ENCODE results near the gene MAS1. TPM values are rescaled to one million over a fixed set of nuclear protein-coding genes. Genes with fewer than 3 reads are reported as not detected.
A peak's percentile ranks its signal among the peaks of the same experiment; 100 is the strongest.
"Not testable (repeated sequence)": the region's sequence is repeated elsewhere in the genome, so short reads cannot be mapped to it uniquely, and the experiment has no call there.

MAS1 gene
- polyA plus RNA-seq, 10 donors = 0.06 to 0.55 (median 0.29) TPM

GRCh38 chr6:159916237-159916636, 25.4 kb downstream of the MAS1 start:
- DNase-seq = no peak

GRCh38 chr6:159916752-159917151, 26.0 kb downstream of the MAS1 start:
- DNase-seq = no peak

DNA sequence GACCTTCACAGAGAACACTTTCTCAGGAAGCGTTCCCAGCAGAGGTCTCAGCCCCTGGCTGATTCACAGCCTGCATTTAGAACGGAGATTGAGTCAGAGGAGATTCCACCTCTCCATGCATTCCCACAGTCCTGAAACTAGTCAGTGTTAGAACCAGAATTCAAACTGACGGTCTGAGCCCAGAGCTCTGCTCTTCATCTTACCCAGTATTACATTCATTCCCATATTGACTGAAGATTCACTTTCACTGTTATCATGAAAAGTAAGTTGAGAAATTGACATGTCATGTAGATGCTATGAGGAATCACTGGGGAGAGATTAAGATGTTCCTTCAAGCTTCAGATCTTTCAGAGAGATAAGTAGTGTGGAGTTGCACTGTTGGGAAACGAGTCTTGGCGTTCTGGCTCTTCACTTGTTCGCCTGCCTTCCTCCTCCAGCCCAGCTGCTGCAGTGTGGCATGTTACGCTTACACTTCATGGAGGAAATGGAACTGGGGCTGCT, 28.3 kb downstream of the MAS1 start:
- no peak for DNase-seq

GRCh38 chr6:159919800-159920199, 29.0 kb downstream of the MAS1 start:
- DNase-seq = no peak

GRCh38 chr6:159924150-159924549, 33.4 kb downstream of the MAS1 start:
- not testable (repeated sequence) for DNase-seq

DNA sequence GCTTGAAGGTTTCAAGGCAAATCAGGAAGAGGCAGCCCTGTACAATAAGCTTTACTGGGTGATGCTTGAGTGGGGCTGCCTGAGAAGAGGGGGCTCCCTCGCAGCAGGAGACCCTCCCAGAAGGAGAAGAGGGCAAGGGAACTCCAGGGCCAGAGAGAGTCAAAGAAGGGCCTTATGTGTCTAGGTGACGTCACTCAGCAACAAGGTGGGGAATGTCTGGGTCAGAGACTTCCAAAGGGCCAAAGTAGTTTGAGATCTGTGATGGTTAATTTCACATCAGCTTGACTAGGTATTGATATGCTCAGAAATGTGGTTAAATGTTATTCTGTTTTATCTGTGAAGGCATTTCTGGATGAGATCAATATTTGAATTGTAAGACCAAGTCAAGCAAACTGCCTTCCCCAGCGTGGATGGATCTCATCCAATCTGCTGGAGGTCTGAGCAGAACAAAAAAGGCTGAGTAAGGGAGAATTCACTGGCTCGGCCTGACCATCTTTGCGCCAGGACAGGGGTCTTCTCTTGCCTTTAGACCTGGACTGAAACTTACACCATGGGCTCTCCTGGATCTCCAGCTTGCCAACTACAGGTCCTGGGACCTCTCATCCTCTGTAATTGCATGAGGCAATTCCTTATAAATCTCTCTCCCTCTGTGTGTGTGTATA, 35.9 kb downstream of the MAS1 start:
- no peak for DNase-seq

- DNase-seq = peak in 2 of 3 donors; percentile 25 to 27
These were observed 39.0 kb downstream of the MAS1 start for GRCh38 chr6:159929819-159930218.

- no peak for DNase-seq
These were observed 40.3 kb downstream of the MAS1 start for GRCh38 chr6:159931112-159931511.

- peak in 1 of 3 donors; percentile 51 for DNase-seq
These were observed 41.1 kb downstream of the MAS1 start for GRCh38 chr6:159931846-159932245.

GRCh38 chr6:159933077-159933476, 42.3 kb downstream of the MAS1 start:
- no peak for DNase-seq

- no peak for DNase-seq
These were observed 43.4 kb downstream of the MAS1 start for GRCh38 chr6:159934181-159934580.

- no peak for DNase-seq
These were observed 44.3 kb downstream of the MAS1 start for GRCh38 chr6:159935065-159935464.

- DNase-seq = no peak
These were observed 44.8 kb downstream of the MAS1 start for GRCh38 chr6:159935633-159936032.

GRCh38 chr6:159939591-159940016, 48.8 kb downstream of the MAS1 start:
- no peak for DNase-seq

Other genes with a start within 250 kb of the MAS1 start
- 100 to 1,000 TPM in 4 of 10 donors, 10 to 100 TPM in 6; 69.8 to 107 (median 98.1) TPM for gene SOD2, start 197.7 kb upstream of the MAS1 start, polyA plus RNA-seq (ENCODE audit: insufficient read length in 10 of 10)
- gene WTAP, start 163.5 kb upstream of the MAS1 start, polyA plus RNA-seq (ENCODE audit: insufficient read length in 10 of 10) = 10 to 100 TPM; 61.7 to 91.7 (median 78.9) TPM
- 10 to 100 TPM; 13.1 to 32.0 (median 19.0) TPM for gene ACAT2, start 128.9 kb upstream of the MAS1 start, polyA plus RNA-seq (ENCODE audit: insufficient read length in 10 of 10)
- gene TCP1, start 101.4 kb upstream of the MAS1 start, polyA plus RNA-seq (ENCODE audit: insufficient read length in 10 of 10) = 100 to 1,000 TPM; 187 to 246 (median 216) TPM
- 10 to 100 TPM; 59.0 to 76.1 (median 68.8) TPM for gene MRPL18, start 100.5 kb upstream of the MAS1 start, polyA plus RNA-seq (ENCODE audit: insufficient read length in 10 of 10)
- gene PNLDC1, start 90.7 kb upstream of the MAS1 start, polyA plus RNA-seq (ENCODE audit: insufficient read length in 10 of 10) = 1 to 10 TPM in 1 of 10 donors, under 1 TPM in 9; 0.08 to 1.1 (median 0.37) TPM
- 100 to 1,000 TPM; 114 to 143 (median 129) TPM for gene IGF2R, start 78.1 kb downstream of the MAS1 start, polyA plus RNA-seq (ENCODE audit: insufficient read length in 10 of 10)
- 1 to 10 TPM in 2 of 10 donors, under 1 TPM in 6, not detected in 2; 0.15 to 2.0 (median 0.67) TPM for gene SLC22A1, start 230.8 kb downstream of the MAS1 start, polyA plus RNA-seq (ENCODE audit: insufficient read length in 10 of 10)